ENCODE data around the gene TMPRSS11B.
"Not testable (repeated sequence)": the region's sequence is repeated elsewhere in the genome, so short reads cannot be mapped to it uniquely, and the experiment has no call there.

The TMPRSS11B gene

GRCh38 chr4:68218044-68218443 is 27.4 kb downstream of the TMPRSS11B start:
- no peak for DNase-seq (ENCODE audit: low spot score)

DNA sequence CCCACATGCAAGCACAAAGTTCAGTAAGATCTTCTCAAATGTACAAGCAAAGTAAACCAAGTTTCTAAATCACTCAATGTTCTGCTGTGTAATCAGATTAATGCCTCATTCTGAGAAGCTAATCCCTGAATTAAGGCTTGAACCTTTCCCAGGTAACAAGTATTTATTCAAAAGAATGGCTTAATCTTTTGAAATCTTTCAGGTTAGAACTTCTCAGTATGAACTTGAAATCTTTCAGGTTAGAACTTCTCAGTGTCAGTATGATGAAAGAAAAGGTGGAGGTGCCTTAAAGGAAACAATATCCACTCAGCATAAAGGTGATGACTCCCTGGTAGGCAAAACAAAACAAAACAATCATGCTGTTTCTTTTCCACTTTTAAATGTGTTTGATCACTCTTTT is 29.0 kb downstream of the TMPRSS11B start:
- no peak for DNase-seq (ENCODE audit: low spot score)

DNA sequence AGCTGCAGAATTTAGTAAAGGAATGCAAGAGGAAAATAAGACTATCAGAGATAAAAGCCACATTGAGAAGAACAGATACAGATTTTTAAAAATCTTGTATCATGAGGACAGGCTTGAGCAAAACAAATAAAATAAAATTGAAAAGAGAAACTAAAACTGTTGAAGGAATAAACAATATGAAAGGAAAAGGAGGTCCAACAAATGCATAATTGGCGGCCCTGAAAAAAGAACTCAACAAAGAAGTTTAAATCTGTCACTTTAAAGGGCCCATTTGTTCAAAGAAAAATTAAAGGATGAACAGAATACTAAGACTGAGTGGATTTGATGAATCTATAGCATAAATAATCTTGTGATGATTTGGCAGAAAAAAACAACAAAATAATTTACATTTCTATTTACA is 36.5 kb downstream of the TMPRSS11B start:
- DNase-seq (ENCODE audit: low spot score) = no peak

- DNase-seq (ENCODE audit: low spot score) = not testable (repeated sequence)
Observed at GRCh38 chr4:68194305-68194704, 51.2 kb downstream of the TMPRSS11B start.

GRCh38 chr4:68193194-68193593 is 52.3 kb downstream of the TMPRSS11B start:
- no peak for DNase-seq (ENCODE audit: low spot score)

- no peak for DNase-seq (ENCODE audit: low spot score)
Observed at GRCh38 chr4:68187145-68187544, 58.3 kb downstream of the TMPRSS11B start.

- no peak for DNase-seq (ENCODE audit: low spot score)
Observed at GRCh38 chr4:68184923-68185322, 60.6 kb downstream of the TMPRSS11B start.

- no peak for DNase-seq (ENCODE audit: low spot score)
Observed at GRCh38 chr4:68183417-68183816, 62.1 kb downstream of the TMPRSS11B start.

- DNase-seq (ENCODE audit: low spot score) = no peak
Observed at GRCh38 chr4:68182382-68182820, 63.1 kb downstream of the TMPRSS11B start.

DNA sequence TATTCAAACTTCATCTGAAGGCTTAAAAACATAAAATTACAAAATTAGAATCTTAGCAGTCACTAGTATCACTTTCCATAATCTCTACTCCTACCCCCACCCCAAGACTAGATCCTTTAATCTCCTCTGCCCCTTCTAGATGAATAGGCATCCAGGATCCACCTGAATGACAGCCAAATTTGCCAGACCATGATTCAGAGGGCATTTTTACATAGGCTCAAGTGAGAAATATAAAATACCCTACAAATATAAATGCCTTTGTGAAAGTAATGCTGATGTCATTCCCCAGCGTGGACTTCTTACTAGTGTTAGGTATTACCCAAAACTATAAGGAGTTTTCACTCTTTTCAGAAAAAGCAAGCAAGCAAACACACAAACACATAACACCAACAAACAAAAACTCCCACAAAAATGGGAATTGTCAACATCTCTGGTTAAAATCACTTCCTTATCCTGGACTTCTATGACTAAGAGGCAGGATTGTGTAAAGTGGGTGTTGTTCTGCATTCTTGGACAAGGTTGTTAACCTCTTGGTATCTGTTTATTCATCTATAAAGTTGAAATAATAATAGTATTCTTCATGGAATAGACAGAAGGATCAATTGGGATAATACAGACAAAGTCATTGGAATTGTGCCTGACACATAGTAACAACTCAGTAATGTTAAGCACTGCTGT is 64.5 kb downstream of the TMPRSS11B start:
- no peak for DNase-seq (ENCODE audit: low spot score)

DNA sequence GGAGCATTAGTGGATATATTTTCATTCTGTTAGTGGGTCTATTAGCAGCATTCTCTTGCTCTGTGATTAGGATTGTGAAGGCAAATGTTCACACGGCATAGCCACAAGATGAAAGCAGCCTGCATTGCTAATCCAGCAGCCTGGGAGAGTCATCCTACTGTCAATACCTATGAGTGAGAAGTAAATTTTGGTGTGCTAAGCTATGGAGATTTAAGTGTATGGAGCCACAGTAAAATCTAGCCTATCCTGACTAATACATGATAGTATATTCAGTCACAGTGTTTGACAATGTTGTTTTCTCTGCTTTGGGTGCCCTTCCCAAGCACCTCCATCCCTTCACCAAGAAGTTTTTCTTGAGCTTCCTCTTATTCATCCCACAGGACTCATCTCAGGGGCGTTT is 68.6 kb downstream of the TMPRSS11B start:
- DNase-seq (ENCODE audit: low spot score) = no peak
